UCSD-AML1 (cell line): ENCODE measurements around the gene FCAMR.

Experiments
- DNase-seq: peaks from one replicate; lab custom pipeline; 2025; ENCODE audit not compliant: unreplicated experiment; lab: John Stamatoyannopoulos, UW

FCAMR gene

DNA sequence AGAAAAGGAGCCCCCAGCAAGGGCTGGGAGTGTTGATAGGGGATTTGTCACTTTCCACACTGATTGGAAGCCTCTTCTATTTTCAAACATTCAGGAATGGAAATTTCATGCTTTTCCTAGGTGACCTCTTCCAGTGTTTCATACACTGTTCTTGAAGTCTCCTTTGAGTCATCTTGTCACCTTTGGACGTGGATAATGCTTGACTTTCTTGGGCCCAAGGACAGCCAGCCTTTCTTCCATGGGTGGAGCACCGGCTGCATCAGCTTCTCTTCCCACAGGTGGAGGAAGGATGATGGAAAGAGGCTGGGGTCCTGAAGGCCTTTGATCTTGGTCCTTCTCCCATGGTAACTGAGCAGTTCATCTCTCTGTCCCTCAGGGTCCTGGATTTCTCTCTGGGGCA, 12.1 kb downstream of the FCAMR start:
- DNase-seq = no peak

GRCh38 chr1:206957639-206958038, 12.6 kb downstream of the FCAMR start:
- DNase-seq = no peak

- DNase-seq = no peak
These were observed 14.5 kb downstream of the FCAMR start for GRCh38 chr1:206955476-206956451.

DNA sequence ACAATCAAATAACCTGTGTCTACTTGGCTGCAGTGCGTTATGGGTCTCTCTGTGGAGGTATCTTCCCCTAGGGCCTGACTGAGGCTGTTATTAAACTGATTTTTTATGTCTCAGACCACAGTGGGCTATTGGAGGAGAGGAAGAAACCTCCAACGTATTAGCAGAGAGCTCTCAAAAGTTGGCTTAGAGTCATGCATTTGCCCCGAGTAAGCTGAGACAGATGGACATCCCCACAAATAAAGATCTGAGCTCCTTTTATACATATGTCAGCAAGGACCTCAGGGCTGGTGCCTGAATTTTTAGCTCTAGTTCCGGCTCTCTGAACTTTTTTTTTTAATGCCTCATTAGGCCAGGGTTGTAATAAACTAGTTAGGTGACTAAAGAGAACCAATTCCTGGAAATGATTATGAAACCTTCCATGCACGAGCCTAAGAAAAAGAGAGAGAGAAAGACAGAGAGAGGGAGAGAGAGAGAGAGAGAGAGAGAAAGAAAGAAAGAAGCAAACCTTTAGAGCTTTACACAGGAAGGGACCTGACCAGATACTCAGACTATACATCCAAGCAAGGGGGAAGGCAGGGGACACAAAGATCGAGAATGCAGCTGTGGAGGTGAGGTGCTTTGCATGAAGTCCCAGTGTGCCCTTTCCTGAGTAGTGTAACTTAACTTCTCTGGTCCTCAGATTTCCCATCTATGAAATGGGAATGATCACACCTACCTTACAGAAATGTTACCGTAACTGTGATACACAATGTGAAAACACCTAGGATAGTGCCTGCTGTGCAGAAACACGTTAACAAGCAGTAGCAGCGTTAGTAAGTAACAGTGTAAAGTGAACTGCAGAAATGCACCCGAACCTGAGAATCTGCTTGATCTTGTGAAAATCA, 15.6 kb downstream of the FCAMR start:
- no peak for DNase-seq

- no peak for DNase-seq
These were observed 16.6 kb downstream of the FCAMR start for GRCh38 chr1:206953626-206954025.

DNA sequence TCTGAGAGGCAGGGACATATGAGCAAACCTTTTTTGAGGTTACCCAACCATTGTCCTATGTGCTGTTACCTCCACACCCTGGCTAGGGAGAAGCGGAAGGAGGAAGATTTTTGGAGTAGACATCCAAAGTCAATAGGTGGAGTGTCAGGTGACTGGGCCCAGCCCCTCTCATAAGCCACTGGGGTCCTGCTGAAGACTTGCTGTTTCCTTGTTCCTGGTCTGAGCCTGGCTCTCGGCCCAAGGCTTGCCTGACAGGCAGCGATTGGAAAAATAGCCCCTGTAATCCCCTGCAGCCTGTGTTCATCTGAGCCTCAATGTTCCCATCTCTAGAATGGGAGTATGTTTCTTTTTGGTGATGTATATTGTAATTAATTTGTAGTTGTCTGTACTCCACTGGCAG, 17.1 kb downstream of the FCAMR start:
- no peak for DNase-seq

DNA sequence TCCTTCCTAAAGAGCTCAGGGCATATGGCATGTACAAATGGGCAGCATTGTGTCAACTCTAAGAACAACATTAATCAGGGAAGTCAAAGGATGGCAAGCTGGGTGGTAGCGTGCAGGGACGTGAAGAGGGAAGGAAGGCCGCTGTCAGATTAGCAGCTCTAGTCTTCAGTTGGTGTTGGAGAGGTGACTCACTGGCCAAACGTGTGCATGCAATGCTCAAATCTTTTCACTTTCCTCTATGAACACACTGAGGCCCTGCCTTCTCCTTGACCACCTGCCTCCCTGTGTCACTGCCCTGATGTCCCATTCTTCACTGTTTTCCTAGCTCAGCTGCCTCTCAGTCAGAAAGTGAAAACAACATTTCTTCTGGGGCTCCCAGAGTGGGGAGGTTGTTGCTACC, 18.1 kb downstream of the FCAMR start:
- DNase-seq = peak; percentile 43

GRCh38 chr1:206951318-206952100, 18.8 kb downstream of the FCAMR start:
- DNase-seq = no peak

GRCh38 chr1:206949641-206950040, 20.6 kb downstream of the FCAMR start:
- DNase-seq = no peak

GRCh38 chr1:206949208-206949607, 21.1 kb downstream of the FCAMR start:
- no peak for DNase-seq

- DNase-seq = no peak
These were observed 23.0 kb downstream of the FCAMR start for GRCh38 chr1:206947255-206947654.

- no peak for DNase-seq
These were observed 24.0 kb downstream of the FCAMR start, which contains the start of gene PIGR for GRCh38 chr1:206946261-206946660. TSS of gene PIGR (minus strand) at chr1:206946466. CDS start at chr1:206940531, 5,935 bp downstream.

DNA sequence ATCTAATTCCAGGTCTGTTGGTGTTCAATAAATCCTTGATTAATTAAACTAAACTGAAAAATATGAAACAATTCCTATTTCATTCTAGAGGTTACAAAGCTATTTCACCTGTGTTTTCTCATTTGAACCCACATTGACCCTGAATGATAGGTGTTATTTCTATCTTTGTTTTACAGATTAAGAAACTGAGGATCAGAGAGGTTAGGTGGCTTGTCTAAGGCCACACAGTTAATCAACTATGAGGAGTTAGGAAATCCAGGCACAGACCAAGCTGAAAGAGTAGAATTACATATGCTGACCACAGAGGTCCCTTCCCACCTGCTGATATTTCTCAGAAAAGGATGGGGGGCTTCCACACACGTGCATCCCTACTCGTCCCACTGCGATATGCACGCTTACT, 24.5 kb downstream of the FCAMR start:
- DNase-seq = no peak

GRCh38 chr1:206944703-206945102, 25.6 kb downstream of the FCAMR start:
- no peak for DNase-seq

DNA sequence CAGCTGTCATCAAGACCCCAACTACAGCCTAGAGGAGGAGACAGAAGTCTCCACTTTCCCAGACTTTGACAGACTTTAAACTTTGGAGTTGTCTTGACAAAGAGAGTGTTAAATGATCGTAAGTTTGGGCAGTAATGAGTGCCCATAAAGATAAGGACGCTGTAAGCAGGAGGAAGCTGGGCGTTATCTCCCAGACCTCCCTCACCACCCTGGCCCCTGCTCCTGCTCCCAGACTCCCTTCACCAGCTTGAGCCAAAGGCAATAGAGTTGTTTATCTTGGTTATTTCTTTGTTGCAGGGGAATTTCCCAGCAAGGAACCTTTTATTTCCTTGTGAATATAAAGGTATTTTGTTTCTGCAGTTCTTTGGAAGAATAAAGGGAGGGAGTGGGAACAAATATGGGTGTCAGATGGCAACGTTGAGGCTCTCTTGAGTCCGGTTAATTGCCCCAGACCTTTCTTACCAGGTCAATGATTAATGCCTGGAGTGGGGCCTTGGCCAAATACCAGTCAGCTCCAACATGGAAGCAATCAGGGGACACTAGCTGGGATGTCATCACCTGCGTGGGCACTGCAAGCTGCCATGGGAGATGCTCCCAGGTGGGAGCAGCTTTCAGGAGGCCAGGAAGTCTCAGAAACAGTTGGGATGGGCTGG, 28.4 kb downstream of the FCAMR start:
- no peak for DNase-seq

DNA sequence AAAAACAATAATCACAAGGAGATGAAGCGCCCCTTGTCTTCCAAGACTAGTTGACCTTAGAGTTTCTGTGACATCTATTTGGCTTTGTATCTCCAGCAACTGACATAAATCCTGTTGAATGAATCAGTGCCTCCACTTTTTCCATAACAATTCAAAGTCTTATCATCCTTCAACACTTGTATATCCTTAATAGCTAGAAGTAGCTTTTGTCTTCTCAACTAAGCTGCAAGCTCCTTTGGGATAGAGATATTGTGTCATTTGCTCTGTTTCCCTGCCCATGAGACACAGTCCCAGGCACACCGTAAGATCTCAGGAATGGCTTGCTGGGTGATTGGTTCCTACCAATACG, 29.7 kb downstream of the FCAMR start:
- DNase-seq = no peak

DNA sequence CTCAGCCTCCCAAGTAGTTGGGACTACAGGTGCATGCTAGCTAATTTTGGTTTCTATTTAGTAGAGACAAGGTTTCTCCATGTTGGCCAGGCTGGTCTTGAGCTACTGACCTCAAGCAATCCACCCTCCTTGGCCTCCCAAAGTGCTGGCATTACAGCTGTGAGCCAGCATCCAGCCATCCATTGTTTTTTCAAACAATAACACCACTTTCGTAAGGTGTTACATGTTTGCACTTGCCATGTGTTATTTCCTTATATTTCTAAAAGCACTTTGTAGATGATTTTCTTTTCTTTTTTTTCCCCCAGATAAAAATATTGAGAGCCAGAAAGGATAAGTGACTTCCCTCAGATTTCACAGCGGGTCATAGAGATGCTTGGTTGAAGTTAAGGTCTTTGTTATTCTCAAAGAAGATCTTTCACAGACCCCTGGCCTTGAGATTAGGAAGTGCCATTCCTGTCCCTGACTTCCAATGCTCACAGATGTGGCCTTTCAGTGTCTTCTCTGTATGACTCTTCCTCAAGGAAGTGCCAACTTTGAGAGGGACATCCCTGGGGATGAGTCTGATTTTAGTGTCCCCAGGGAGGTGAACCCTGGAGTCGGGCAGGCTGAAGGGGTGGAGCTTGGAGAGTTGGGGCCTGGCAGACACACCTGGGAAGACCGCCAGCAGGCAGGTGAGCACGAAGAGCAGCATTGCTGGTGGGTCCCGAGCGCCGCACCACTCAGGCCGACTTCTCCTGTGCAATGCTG, 30.2 kb downstream of the FCAMR start:
- DNase-seq = no peak

- DNase-seq = no peak
These were observed 31.1 kb downstream of the FCAMR start for GRCh38 chr1:206939131-206939530.

- DNase-seq = no peak
These were observed 32.8 kb downstream of the FCAMR start for GRCh38 chr1:206937425-206937824.
